Panc1 (cell line): ENCODE data around the gene CAMK1D. TPM values are rescaled to one million over a fixed set of nuclear protein-coding genes. Genes with fewer than 3 reads are reported as not detected.

Source experiments
- ATAC-seq: fragments of 200-7000 bp; cut with Tn5 transposase; 2 replicates; pipeline ENCODE4 v1.9.1; 2020; ENCODE audit warnings: mild to moderate bottlenecking, moderate library complexity
- BruUV-seq: library from RNA; stranded (reverse); fragments of 400-500 nt; replicated peaks from 2 replicates; lab custom pipeline; 2021; lab: Mats Ljungman, UMichigan
- CTCF ChIA-PET: fragments of 300-600 bp; sonication (Branson Sonifier 250); formaldehyde crosslinking; loops from one replicate; lab custom pipeline; 2022; ENCODE audit warnings: antibody characterized with exemption; lab: Charles Lee
- POLR2A ChIA-PET: fragments of 300-600 bp; sonication (Branson Sonifier 250); formaldehyde crosslinking; loops from one replicate; lab custom pipeline; 2022; ENCODE audit warnings: antibody characterized with exemption; lab: Charles Lee
- DNase-seq: peaks from one replicate; pipeline ENCODE4 v3.0.0-alpha.2; 2010; ENCODE audit warnings: low read depth, low spot score
- H3K27ac ChIP-seq: 2 replicates; pipeline ENCODE4 v1.5.1; 2011; ENCODE audit warnings: mild to moderate bottlenecking, low read length, inconsistent platforms
- H3K27me3 ChIP-seq: fragments of 200-500 bp; sonication (Bioruptor generic); 2 replicates; pipeline ENCODE4 v1.6.0; 2014; ENCODE audit warnings: low read length, inconsistent platforms; ENCODE audit not compliant: control insufficient read depth, insufficient read depth
- H3K36me3 ChIP-seq: fragments of 200-500 bp; sonication (Bioruptor generic); 2 replicates; pipeline ENCODE4 v1.5.1; 2014; ENCODE audit warnings: inconsistent platforms, mild to moderate bottlenecking, low read length, moderate library complexity; ENCODE audit not compliant: control insufficient read depth, insufficient read depth
- H3K4me1 ChIP-seq: 2 replicates; pipeline ENCODE4 v1.5.1; 2011; ENCODE audit warnings: inconsistent platforms, mild to moderate bottlenecking, low read length, moderate library complexity; ENCODE audit not compliant: control insufficient read depth, insufficient read depth
- H3K4me3 ChIP-seq, 2 experiments: 2 replicates each; pipeline ENCODE4 v1.5.1; 2011 to 2012; ENCODE audit warnings: low read depth in 2 of 2, low read length in 2 of 2, mild to moderate bottlenecking in 2 of 2, inconsistent platforms in 1 of 2, moderate library complexity in 1 of 2
- H3K9me3 ChIP-seq: fragments of 200-500 bp; sonication (Bioruptor generic); 2 replicates; pipeline ENCODE4 v1.5.1; 2014; ENCODE audit warnings: low read depth, mild to moderate bottlenecking, inconsistent platforms, low read length, moderate library complexity; ENCODE audit not compliant: control insufficient read depth, insufficient read depth
- CTCF ChIP-seq: fragments of 450-650 bp; IDR thresholded peaks from 2 replicates; pipeline ENCODE4 v1.5.1; 2017; ENCODE audit warnings: mild to moderate bottlenecking
- POLR2AphosphoS5 ChIP-seq: IDR thresholded peaks from 2 replicates; pipeline ENCODE4 v1.6.1; 2012; ENCODE audit warnings: mild to moderate bottlenecking, low read depth, low read length, moderate library complexity
- REST ChIP-seq, 2 experiments: IDR thresholded peaks; 2 replicates each; pipeline ENCODE4 v1.6.1; 2011 to 2012; ENCODE audit warnings: low read depth in 2 of 2, control low read depth in 1 of 2, low read length in 1 of 2, mild to moderate bottlenecking in 1 of 2, moderate library complexity in 1 of 2; ENCODE audit not compliant: insufficient read depth in 1 of 2
- SIN3A ChIP-seq: IDR thresholded peaks from 2 replicates; pipeline ENCODE4 v1.6.1; 2012; ENCODE audit warnings: low read depth, mild to moderate bottlenecking, low read length, moderate library complexity, borderline replicate concordance; ENCODE audit not compliant: insufficient read depth
- TCF7L2 ChIP-seq: IDR thresholded peaks from 2 replicates; pipeline ENCODE4 v1.6.1; 2011; ENCODE audit warnings: mild to moderate bottlenecking, low read depth, low read length, inconsistent platforms
- in situ Hi-C: cut with HindIII; loops from 2 replicates; pipeline ENCODE4 v1.10.0; 2016; ENCODE audit warnings: low sequenced_read_pairs, low pct_unique_long_range_greater_than_20kb
- intact Hi-C: fragments of 100-400 bp; cut with micrococcal nuclease; formaldehyde crosslinking; loops from one replicate; pipeline ENCODE4 v1.10.0; 2022; ENCODE audit not compliant: unreplicated experiment
- total RNA-seq: library from RNA; stranded (reverse); gene quantifications from one replicate; pipeline ENCODE4 v1.2.1, GENCODE V29; 2021; ENCODE audit not compliant: unreplicated experiment

CAMK1D gene
- total RNA-seq, 1 experiment from 2014 or later, result 5.7 TPM

GRCh38 chr10:12790270-12790669, 440.9 kb downstream of the CAMK1D start:
- DNase-seq, result no peak
- no TSS peak for BruUV-seq
- TF ChIP-seq SIN3A, result no peak
- TF ChIP-seq CTCF, result no peak
- TF ChIP-seq TCF7L2, result no peak
- no peak for TF ChIP-seq REST (IDR thresholded peaks at IDR 0.05; ENCODE audit: insufficient read depth in 1 of 2, low read depth in 2 of 2, low read length in 1 of 2)
- TF ChIP-seq POLR2AphosphoS5, result no peak
- Histone ChIP-seq H3K9me3 (no peaks in the 10 kb centered on the region), H3K27me3 (no peaks in the 10 kb centered on the region), H3K27ac (no peak overlapping the region), H3K4me1 (no peaks in the 10 kb centered on the region), H3K36me3 (no peaks in the 10 kb centered on the region), H3K4me3 (no peak overlapping the region)
- intact Hi-C loops, result no loop called here
- in situ Hi-C loops, result no loop called here
- no peak for ATAC-seq
- ChIA-PET POLR2A (no interaction called here), CTCF (no interaction called here)

GRCh38 chr10:12791728-12792127, 442.4 kb downstream of the CAMK1D start:
- H3K4me3 ChIP-seq, result no peak overlapping the region
- no peak for DNase-seq
- intact Hi-C loops (no loop called here), in situ Hi-C loops (no loop called here)
- no peaks in the 10 kb centered on the region for H3K9me3 ChIP-seq
- no TSS peak for BruUV-seq
- ChIA-PET POLR2A (no interaction called here), CTCF (no interaction called here)
- H3K27me3 ChIP-seq, result no peaks in the 10 kb centered on the region
- H3K27ac ChIP-seq, result no peak overlapping the region
- H3K36me3 ChIP-seq, result no peaks in the 10 kb centered on the region
- H3K4me1 ChIP-seq, result no peaks in the 10 kb centered on the region
- ATAC-seq, result no peak
- TF ChIP-seq TCF7L2, result no peak
- TF ChIP-seq SIN3A, result no peak
- TF ChIP-seq REST (IDR thresholded peaks at IDR 0.05; ENCODE audit: insufficient read depth in 1 of 2, low read depth in 2 of 2, low read length in 1 of 2), result no peak
- TF ChIP-seq POLR2AphosphoS5, result no peak
- TF ChIP-seq CTCF, result no peak
